BE2C (cell line): Measurements from ENCODE around the gene NDUFA13.

Source experiments
- DNase-seq: peaks from one replicate; pipeline ENCODE4 v3.0.0-alpha.2; 2020
- H3K27me3 ChIP-seq: fragments of 250-450 bp; sonication (Bioruptor Pico); 2 replicates; pipeline ENCODE4 v1.5.1; 2020; ENCODE audit warnings: mild to moderate bottlenecking
- H3K36me3 ChIP-seq: fragments of 250-450 bp; sonication (Bioruptor Pico); 2 replicates; pipeline ENCODE4 v1.5.1; 2020; ENCODE audit warnings: mild to moderate bottlenecking
- H3K4me1 ChIP-seq: fragments of 250-450 bp; sonication (Bioruptor Pico); 2 replicates; pipeline ENCODE4 v1.5.1; 2020
- H3K4me3 ChIP-seq: 2 replicates; pipeline ENCODE4 v1.5.1; 2011; ENCODE audit warnings: low read depth, low read length
- H3K9me3 ChIP-seq: fragments of 250-450 bp; sonication (Bioruptor Pico); 2 replicates; pipeline ENCODE4 v1.5.1; 2020
- TF ChIP-seq, protein P1 (sequence below): IDR thresholded peaks from 2 replicates; pipeline ENCODE4 v1.5.1; 2012; ENCODE audit warnings: mild to moderate bottlenecking, low read depth, low read length

Gene NDUFA13

DNA sequence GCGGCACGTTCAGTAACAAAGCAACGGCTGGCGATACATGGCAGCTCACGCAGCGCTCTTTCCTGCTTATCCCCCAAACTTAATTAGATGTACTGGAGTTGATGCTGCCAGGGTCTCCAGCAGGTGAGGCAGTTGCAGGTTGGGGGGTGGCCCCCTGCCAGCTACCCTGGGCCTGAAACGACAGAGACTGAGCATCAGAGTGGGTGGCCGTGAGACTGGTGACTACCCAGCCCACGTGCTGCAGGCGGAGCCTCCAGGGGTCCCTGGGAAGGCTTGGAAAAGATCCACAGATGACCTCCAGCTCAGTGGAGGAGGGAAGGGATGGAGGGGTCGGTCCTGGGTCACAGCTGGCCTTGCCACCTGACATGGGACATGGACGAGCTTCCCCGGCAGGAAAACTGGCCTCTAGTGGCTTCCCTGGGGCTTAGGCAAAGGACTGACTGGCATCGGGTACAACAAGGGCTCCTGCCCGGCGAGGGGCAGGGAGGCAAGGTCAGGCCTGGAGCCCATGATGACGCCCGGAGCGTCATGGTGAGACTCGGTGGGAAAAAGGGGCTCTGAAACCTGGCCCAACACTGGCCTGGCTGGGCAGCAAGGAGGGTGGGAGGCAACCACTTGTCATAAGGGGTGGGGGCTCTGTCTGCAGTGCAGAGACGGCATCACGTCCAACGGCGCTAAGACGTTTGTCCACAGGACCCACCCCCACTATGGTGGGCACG is 46.1 kb downstream of the NDUFA13 start:
- H3K4me1 ChIP-seq = no peaks in the 10 kb centered on the region
- TF ChIP-seq, protein P1, sequence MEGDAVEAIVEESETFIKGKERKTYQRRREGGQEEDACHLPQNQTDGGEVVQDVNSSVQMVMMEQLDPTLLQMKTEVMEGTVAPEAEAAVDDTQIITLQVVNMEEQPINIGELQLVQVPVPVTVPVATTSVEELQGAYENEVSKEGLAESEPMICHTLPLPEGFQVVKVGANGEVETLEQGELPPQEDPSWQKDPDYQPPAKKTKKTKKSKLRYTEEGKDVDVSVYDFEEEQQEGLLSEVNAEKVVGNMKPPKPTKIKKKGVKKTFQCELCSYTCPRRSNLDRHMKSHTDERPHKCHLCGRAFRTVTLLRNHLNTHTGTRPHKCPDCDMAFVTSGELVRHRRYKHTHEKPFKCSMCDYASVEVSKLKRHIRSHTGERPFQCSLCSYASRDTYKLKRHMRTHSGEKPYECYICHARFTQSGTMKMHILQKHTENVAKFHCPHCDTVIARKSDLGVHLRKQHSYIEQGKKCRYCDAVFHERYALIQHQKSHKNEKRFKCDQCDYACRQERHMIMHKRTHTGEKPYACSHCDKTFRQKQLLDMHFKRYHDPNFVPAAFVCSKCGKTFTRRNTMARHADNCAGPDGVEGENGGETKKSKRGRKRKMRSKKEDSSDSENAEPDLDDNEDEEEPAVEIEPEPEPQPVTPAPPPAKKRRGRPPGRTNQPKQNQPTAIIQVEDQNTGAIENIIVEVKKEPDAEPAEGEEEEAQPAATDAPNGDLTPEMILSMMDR = no peak
- no peaks in the 10 kb centered on the region for H3K36me3 ChIP-seq
- H3K4me3 ChIP-seq = no peak overlapping the region
- H3K9me3 ChIP-seq = no peaks in the 10 kb centered on the region
- DNase-seq = no peak
- H3K27me3 ChIP-seq = no peaks in the 10 kb centered on the region

- TF ChIP-seq, protein P1 = no peak
- H3K27me3 ChIP-seq = no peaks in the 10 kb centered on the region
- no peaks in the 10 kb centered on the region for H3K36me3 ChIP-seq
- H3K4me1 ChIP-seq = no peaks in the 10 kb centered on the region
- no peaks in the 10 kb centered on the region for H3K9me3 ChIP-seq
- H3K4me3 ChIP-seq = no peak overlapping the region
- DNase-seq = no peak
These were observed 46.8 kb downstream of the NDUFA13 start for GRCh38 chr19:19562665-19563347.

- Histone ChIP-seq H3K9me3 (no peaks in the 10 kb centered on the region), H3K4me1 (no peaks in the 10 kb centered on the region), H3K4me3 (no peak overlapping the region), H3K36me3 (no peaks in the 10 kb centered on the region), H3K27me3 (no peaks in the 10 kb centered on the region)
- TF ChIP-seq, protein P1 = no peak
- no peak for DNase-seq
These were observed 47.4 kb downstream of the NDUFA13 start for GRCh38 chr19:19563348-19563848.

- H3K36me3 ChIP-seq = no peaks in the 10 kb centered on the region
- H3K4me3 ChIP-seq = no peak overlapping the region
- H3K4me1 ChIP-seq = no peaks in the 10 kb centered on the region
- no peaks in the 10 kb centered on the region for H3K9me3 ChIP-seq
- H3K27me3 ChIP-seq = no peaks in the 10 kb centered on the region
- no peak for DNase-seq
- TF ChIP-seq, protein P1 = no peak
These were observed 50.3 kb downstream of the NDUFA13 start for GRCh38 chr19:19566306-19566705.

DNA sequence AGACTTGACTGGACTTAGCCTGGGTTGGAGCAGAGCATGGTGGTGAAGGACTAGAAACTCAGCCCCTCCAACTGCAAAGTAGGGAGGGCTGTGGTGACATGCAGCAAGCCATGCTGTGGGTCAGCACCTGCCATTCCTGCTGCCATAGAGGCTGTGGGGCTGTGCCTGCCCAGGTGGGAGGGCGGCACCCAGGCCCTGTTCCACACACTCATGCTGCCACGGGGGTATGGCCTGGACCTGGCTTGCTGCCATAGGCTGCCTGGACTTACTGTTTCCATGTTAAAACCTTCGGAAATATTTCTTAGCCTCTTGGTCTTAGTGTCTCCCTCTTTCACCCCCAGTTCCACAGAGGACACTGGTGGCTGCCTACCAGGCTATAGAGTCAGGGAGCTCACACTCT is 51.4 kb downstream of the NDUFA13 start:
- TF ChIP-seq, protein P1 = no peak
- no peak for DNase-seq
- peaks cover 3% of the 10 kb centered on the region; the same call in 1 of the 2 replicates for H3K9me3 ChIP-seq
- H3K27me3 ChIP-seq = no peaks in the 10 kb centered on the region
- H3K36me3 ChIP-seq = no peaks in the 10 kb centered on the region
- H3K4me1 ChIP-seq = no peaks in the 10 kb centered on the region
- no peak overlapping the region for H3K4me3 ChIP-seq
